ENCODE measurements around the gene CCBE1. TPM values are rescaled to one million over a fixed set of nuclear protein-coding genes. Genes with fewer than 3 reads are reported as not detected.

CCBE1 gene
- total and polyA plus RNA-seq, 9 of the 15 experiments (the other 6 are each of a cell fraction or from before 2014, with no cell fraction given): 0.20 TPM; not detected in 8

- TF ChIP-seq MITF (IDR thresholded peaks at IDR 0.05) (no peak), ZNF584 (CRISPR knock-in tag; IDR thresholded peaks at IDR 0.05; ENCODE audit: low read depth) (no peak), CREBBP (IDR thresholded peaks at IDR 0.05; ENCODE audit: low read depth, low read length) (no peak), LCOR (CRISPR knock-in tag; IDR thresholded peaks at IDR 0.05) (no peak), SREBF1 (IDR thresholded peaks at IDR 0.05; ENCODE audit: borderline replicate concordance, low read depth, low read length) (no peak), ZNF146 (CRISPR knock-in tag; IDR thresholded peaks at IDR 0.05; ENCODE audit: unreplicated experiment) (no peak)
These were observed 147.6 kb downstream of the CCBE1 start (continued) for GRCh38 chr18:59549503-59550173.

GRCh38 chr18:59547581-59548182 is 149.5 kb downstream of the CCBE1 start:
- Histone ChIP-seq H3K79me2 (ENCODE audit: control insufficient read depth, insufficient read depth, low read length) (no peaks in the 10 kb centered on the region), H3K4me2 (ENCODE audit: insufficient read depth, low read length) (peak overlapping the region; percentile 19; the same call in 1 of the 2 replicates), H3K9me3 (replicated peaks; ENCODE audit: control insufficient read depth, insufficient read depth, low read depth, low read length) (no peaks in the 10 kb centered on the region), H3K36me3 (ENCODE audit: control insufficient read depth, insufficient read depth, low read length) (no peaks in the 10 kb centered on the region), H3K27me3 (ENCODE audit: control insufficient read depth in 2 of 2, insufficient read depth in 2 of 2, low read length in 2 of 2) (no peaks in the 10 kb centered on the region), H3K4me3 (no peak overlapping the region), H3K9me1 (ENCODE audit: control insufficient read depth, insufficient read depth, low read length) (no peaks in the 10 kb centered on the region), H2AFZ (ENCODE audit: low read depth, low read length) (peak overlapping the region; percentile 23; the same call in 1 of the 2 replicates), H3K9ac (ENCODE audit: insufficient read depth in 1 of 2, low read depth in 2 of 2, low read length in 2 of 2) (no peak overlapping the region), H4K20me1 (replicated peaks; ENCODE audit: control insufficient read depth, insufficient read depth, low read length) (no peaks in the 10 kb centered on the region), H3K27ac (ENCODE audit: extremely low read depth, low read depth, low read length) (no peak overlapping the region), H3K4me1 (replicated peaks in 1 of 2; ENCODE audit: control insufficient read depth in 2 of 2, insufficient read depth in 2 of 2, low read length in 2 of 2) (peaks cover 0 to 2% of the 10 kb centered on the region in 2 experiments; a peak in 1 of 5 replicates)
- DNase-seq (ENCODE audit: extremely low read depth in 1 of 4, low spot score in 3 of 4): peak in 3 of 4 experiments; percentile 6 to 17 (median 10)
- ATAC-seq: no peak
- no TSS peak for BruUV-seq (replicated peaks)
- intact Hi-C loops (cut with micrococcal nuclease) (no loop called here), in situ Hi-C loops (cut with MboI) (no loop called here)
- ChIA-PET CTCF (ENCODE audit: low intra/inter-chr PET ratio) (no interaction called here), POLR2A (no interaction called here)
- FAIRE-seq: peak; percentile 11
- 3% methylated on average over 10 of the region's 11 CpGs for WGBS (ENCODE audit: insufficient coverage, low coverage, missing lambda C conversion rate)
- TF ChIP-seq TOE1 (IDR thresholded peaks at IDR 0.05; ENCODE audit: borderline replicate concordance): 0 out of 2 replicates have a peak, but pooled peaks have one; percentile 44
- no peak for TF ChIP-seq TOE1 (CRISPR knock-in tag; IDR thresholded peaks at IDR 0.05; ENCODE audit: borderline replicate concordance, low read depth)
- no peak for TF ChIP-seq DPF2 (IDR thresholded peaks at IDR 0.05)
- TF ChIP-seq HNRNPK (IDR thresholded peaks at IDR 0.05; ENCODE audit: low read depth, low read length, poor library complexity, severe bottlenecking): no peak
- TF ChIP-seq CTCF (IDR thresholded peaks at IDR 0.05 in 2 of 3, conservative IDR thresholded peaks at IDR 0.05 in 1 of 3; ENCODE audit: insufficient read depth in 2 of 3, low read depth in 1 of 3, low read length in 3 of 3): 0 out of 6 replicates have a peak, but pooled peaks of 1 of the 3 experiments have one; percentile 3
- TF ChIP-seq SNAPC5 (CRISPR knock-in tag; IDR thresholded peaks at IDR 0.05): no peak
- peak; percentile 73 for TF ChIP-seq USF2 (CRISPR knock-in tag; IDR thresholded peaks at IDR 0.05)
- peak; percentile 31; the same call in 1 of the 2 replicates for TF ChIP-seq RAD51 (IDR thresholded peaks at IDR 0.05; ENCODE audit: borderline replicate concordance, low read depth)
